ENCODE results near the gene PHF21A.

DNA sequence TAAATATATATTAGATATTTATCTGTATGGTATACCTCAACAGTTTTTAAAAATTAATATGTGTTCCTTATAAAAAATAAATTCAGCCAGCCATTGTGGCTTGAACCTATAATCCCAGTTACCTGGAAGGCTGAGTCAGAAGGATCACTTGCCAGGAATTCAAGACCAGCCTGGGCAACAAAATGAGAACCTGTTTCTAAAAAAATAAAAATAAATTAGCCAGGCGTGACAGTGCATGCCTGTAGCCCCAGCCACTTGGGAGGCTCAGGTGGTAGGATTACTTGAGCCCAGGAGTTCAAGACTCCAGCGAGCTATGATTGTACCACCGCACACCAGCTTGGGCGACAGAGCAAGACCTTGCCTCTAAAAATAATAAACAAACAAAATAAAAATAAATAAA, 54.9 kb downstream of the PHF21A start:
- no peak for TF ChIP-seq PTBP1 (IDR thresholded peaks at IDR 0.05; ENCODE audit: low read depth, low read length, poor library complexity, severe bottlenecking)
- TF ChIP-seq, protein P1, sequence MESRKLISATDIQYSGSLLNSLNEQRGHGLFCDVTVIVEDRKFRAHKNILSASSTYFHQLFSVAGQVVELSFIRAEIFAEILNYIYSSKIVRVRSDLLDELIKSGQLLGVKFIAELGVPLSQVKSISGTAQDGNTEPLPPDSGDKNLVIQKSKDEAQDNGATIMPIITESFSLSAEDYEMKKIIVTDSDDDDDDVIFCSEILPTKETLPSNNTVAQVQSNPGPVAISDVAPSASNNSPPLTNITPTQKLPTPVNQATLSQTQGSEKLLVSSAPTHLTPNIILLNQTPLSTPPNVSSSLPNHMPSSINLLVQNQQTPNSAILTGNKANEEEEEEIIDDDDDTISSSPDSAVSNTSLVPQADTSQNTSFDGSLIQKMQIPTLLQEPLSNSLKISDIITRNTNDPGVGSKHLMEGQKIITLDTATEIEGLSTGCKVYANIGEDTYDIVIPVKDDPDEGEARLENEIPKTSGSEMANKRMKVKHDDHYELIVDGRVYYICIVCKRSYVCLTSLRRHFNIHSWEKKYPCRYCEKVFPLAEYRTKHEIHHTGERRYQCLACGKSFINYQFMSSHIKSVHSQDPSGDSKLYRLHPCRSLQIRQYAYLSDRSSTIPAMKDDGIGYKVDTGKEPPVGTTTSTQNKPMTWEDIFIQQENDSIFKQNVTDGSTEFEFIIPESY (CRISPR knock-in tag; IDR thresholded peaks at IDR 0.05), result no peak
- TF ChIP-seq, protein P2, sequence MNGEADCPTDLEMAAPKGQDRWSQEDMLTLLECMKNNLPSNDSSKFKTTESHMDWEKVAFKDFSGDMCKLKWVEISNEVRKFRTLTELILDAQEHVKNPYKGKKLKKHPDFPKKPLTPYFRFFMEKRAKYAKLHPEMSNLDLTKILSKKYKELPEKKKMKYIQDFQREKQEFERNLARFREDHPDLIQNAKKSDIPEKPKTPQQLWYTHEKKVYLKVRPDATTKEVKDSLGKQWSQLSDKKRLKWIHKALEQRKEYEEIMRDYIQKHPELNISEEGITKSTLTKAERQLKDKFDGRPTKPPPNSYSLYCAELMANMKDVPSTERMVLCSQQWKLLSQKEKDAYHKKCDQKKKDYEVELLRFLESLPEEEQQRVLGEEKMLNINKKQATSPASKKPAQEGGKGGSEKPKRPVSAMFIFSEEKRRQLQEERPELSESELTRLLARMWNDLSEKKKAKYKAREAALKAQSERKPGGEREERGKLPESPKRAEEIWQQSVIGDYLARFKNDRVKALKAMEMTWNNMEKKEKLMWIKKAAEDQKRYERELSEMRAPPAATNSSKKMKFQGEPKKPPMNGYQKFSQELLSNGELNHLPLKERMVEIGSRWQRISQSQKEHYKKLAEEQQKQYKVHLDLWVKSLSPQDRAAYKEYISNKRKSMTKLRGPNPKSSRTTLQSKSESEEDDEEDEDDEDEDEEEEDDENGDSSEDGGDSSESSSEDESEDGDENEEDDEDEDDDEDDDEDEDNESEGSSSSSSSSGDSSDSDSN (CRISPR knock-in tag; IDR thresholded peaks at IDR 0.05), result no peak
- no peak for TF ChIP-seq MAFK (conservative IDR thresholded peaks at IDR 0.05 in 1 of 2, IDR thresholded peaks at IDR 0.05 in 1 of 2; ENCODE audit: low read length in 2 of 2)
- no peak for TF ChIP-seq NPAS2 (CRISPR knock-in tag; IDR thresholded peaks at IDR 0.05; ENCODE audit: borderline replicate concordance)
- TF ChIP-seq NFRKB (IDR thresholded peaks at IDR 0.05), result no peak
- TF ChIP-seq, protein P3, sequence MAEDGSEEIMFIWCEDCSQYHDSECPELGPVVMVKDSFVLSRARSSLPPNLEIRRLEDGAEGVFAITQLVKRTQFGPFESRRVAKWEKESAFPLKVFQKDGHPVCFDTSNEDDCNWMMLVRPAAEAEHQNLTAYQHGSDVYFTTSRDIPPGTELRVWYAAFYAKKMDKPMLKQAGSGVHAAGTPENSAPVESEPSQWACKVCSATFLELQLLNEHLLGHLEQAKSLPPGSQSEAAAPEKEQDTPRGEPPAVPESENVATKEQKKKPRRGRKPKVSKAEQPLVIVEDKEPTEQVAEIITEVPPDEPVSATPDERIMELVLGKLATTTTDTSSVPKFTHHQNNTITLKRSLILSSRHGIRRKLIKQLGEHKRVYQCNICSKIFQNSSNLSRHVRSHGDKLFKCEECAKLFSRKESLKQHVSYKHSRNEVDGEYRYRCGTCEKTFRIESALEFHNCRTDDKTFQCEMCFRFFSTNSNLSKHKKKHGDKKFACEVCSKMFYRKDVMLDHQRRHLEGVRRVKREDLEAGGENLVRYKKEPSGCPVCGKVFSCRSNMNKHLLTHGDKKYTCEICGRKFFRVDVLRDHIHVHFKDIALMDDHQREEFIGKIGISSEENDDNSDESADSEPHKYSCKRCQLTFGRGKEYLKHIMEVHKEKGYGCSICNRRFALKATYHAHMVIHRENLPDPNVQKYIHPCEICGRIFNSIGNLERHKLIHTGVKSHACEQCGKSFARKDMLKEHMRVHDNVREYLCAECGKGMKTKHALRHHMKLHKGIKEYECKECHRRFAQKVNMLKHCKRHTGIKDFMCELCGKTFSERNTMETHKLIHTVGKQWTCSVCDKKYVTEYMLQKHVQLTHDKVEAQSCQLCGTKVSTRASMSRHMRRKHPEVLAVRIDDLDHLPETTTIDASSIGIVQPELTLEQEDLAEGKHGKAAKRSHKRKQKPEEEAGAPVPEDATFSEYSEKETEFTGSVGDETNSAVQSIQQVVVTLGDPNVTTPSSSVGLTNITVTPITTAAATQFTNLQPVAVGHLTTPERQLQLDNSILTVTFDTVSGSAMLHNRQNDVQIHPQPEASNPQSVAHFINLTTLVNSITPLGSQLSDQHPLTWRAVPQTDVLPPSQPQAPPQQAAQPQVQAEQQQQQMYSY (CRISPR knock-in tag; IDR thresholded peaks at IDR 0.05), result no peak
- TF ChIP-seq, protein P4, sequence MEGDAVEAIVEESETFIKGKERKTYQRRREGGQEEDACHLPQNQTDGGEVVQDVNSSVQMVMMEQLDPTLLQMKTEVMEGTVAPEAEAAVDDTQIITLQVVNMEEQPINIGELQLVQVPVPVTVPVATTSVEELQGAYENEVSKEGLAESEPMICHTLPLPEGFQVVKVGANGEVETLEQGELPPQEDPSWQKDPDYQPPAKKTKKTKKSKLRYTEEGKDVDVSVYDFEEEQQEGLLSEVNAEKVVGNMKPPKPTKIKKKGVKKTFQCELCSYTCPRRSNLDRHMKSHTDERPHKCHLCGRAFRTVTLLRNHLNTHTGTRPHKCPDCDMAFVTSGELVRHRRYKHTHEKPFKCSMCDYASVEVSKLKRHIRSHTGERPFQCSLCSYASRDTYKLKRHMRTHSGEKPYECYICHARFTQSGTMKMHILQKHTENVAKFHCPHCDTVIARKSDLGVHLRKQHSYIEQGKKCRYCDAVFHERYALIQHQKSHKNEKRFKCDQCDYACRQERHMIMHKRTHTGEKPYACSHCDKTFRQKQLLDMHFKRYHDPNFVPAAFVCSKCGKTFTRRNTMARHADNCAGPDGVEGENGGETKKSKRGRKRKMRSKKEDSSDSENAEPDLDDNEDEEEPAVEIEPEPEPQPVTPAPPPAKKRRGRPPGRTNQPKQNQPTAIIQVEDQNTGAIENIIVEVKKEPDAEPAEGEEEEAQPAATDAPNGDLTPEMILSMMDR (CRISPR knock-in tag; IDR thresholded peaks at IDR 0.05), result no peak
- TF ChIP-seq RCOR2 (CRISPR knock-in tag; IDR thresholded peaks at IDR 0.05), result no peak
- TF ChIP-seq, protein P5, sequence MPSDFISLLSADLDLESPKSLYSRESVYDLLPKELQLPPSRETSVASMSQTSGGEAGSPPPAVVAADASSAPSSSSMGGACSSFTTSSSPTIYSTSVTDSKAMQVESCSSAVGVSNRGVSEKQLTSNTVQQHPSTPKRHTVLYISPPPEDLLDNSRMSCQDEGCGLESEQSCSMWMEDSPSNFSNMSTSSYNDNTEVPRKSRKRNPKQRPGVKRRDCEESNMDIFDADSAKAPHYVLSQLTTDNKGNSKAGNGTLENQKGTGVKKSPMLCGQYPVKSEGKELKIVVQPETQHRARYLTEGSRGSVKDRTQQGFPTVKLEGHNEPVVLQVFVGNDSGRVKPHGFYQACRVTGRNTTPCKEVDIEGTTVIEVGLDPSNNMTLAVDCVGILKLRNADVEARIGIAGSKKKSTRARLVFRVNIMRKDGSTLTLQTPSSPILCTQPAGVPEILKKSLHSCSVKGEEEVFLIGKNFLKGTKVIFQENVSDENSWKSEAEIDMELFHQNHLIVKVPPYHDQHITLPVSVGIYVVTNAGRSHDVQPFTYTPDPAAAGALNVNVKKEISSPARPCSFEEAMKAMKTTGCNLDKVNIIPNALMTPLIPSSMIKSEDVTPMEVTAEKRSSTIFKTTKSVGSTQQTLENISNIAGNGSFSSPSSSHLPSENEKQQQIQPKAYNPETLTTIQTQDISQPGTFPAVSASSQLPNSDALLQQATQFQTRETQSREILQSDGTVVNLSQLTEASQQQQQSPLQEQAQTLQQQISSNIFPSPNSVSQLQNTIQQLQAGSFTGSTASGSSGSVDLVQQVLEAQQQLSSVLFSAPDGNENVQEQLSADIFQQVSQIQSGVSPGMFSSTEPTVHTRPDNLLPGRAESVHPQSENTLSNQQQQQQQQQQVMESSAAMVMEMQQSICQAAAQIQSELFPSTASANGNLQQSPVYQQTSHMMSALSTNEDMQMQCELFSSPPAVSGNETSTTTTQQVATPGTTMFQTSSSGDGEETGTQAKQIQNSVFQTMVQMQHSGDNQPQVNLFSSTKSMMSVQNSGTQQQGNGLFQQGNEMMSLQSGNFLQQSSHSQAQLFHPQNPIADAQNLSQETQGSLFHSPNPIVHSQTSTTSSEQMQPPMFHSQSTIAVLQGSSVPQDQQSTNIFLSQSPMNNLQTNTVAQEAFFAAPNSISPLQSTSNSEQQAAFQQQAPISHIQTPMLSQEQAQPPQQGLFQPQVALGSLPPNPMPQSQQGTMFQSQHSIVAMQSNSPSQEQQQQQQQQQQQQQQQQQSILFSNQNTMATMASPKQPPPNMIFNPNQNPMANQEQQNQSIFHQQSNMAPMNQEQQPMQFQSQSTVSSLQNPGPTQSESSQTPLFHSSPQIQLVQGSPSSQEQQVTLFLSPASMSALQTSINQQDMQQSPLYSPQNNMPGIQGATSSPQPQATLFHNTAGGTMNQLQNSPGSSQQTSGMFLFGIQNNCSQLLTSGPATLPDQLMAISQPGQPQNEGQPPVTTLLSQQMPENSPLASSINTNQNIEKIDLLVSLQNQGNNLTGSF (CRISPR knock-in tag; IDR thresholded peaks at IDR 0.05), result no peak
- TF ChIP-seq, protein P6, sequence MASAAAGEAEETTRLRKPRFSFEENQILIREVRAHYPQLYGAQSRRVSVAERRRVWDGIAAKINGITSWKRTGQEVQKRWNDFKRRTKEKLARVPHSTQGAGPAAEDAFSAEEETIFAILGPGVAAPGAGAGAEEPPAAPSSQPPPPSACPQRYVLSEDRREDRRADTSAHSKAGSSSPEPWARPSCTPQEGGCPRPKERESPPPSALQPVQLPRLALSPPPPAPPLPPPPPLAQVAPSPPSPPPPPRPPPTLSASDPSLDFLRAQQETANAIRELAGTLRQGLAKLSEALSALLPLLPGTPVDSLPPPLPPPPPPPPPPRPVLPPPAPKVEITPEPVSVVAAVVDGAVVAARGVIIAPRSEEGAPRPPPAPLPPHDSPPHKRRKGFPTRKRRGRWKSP (CRISPR knock-in tag; IDR thresholded peaks at IDR 0.05), result no peak
- TF ChIP-seq, protein P7, sequence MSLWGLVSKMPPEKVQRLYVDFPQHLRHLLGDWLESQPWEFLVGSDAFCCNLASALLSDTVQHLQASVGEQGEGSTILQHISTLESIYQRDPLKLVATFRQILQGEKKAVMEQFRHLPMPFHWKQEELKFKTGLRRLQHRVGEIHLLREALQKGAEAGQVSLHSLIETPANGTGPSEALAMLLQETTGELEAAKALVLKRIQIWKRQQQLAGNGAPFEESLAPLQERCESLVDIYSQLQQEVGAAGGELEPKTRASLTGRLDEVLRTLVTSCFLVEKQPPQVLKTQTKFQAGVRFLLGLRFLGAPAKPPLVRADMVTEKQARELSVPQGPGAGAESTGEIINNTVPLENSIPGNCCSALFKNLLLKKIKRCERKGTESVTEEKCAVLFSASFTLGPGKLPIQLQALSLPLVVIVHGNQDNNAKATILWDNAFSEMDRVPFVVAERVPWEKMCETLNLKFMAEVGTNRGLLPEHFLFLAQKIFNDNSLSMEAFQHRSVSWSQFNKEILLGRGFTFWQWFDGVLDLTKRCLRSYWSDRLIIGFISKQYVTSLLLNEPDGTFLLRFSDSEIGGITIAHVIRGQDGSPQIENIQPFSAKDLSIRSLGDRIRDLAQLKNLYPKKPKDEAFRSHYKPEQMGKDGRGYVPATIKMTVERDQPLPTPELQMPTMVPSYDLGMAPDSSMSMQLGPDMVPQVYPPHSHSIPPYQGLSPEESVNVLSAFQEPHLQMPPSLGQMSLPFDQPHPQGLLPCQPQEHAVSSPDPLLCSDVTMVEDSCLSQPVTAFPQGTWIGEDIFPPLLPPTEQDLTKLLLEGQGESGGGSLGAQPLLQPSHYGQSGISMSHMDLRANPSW (CRISPR knock-in tag; IDR thresholded peaks at IDR 0.05; ENCODE audit: borderline replicate concordance), result no peak
